PC-9 (cell line): ENCODE measurements around the gene ARNT2. TPM values are rescaled to one million over a fixed set of nuclear protein-coding genes. Genes with fewer than 3 reads are reported as not detected.

ENCODE experiments used
- BruUV-seq: library from RNA; stranded (reverse); fragments of 400-500 nt; replicated peaks from 2 replicates; lab custom pipeline; 2021; lab: Mats Ljungman, UMichigan
- CTCF ChIA-PET: fragments of 300-600 bp; sonication (Branson Sonifier 250); formaldehyde crosslinking; loops from one replicate; lab custom pipeline; 2022; ENCODE audit warnings: antibody characterized with exemption; lab: Charles Lee
- POLR2A ChIA-PET: fragments of 300-600 bp; sonication (Branson Sonifier 250); formaldehyde crosslinking; loops from one replicate; lab custom pipeline; 2022; ENCODE audit warnings: antibody characterized with exemption; ENCODE audit not compliant: unreplicated experiment; lab: Charles Lee
- DNase-seq, 2 experiments: peaks; one replicate each; pipeline versions ENCODE4 v3.0.0 to v3.0.0-alpha.2; 2015 to 2022; ENCODE audit warnings: mixed read lengths in 1 of 2
- H2AFZ ChIP-seq: fragments of 200-600 bp; sonication (generic); 2 replicates; pipeline ENCODE4 v1.8.1; 2017; ENCODE audit warnings: antibody characterized with exemption
- H3F3A ChIP-seq: fragments of 200-600 bp; sonication (generic); 2 replicates; pipeline ENCODE4 v1.8.1; 2017; ENCODE audit warnings: antibody characterized with exemption, mild to moderate bottlenecking, low read depth; ENCODE audit not compliant: insufficient read depth
- H3K27ac ChIP-seq: fragments of 200-600 bp; sonication (generic); 2 replicates; pipeline ENCODE4 v1.6.1; 2016; ENCODE audit warnings: mixed run types
- H3K27me3 ChIP-seq: fragments of 200-600 bp; sonication (generic); 2 replicates; pipeline ENCODE4 v1.6.1; 2016; ENCODE audit warnings: low read depth, mixed run types; ENCODE audit not compliant: insufficient read depth
- H3K36me3 ChIP-seq: fragments of 200-600 bp; sonication (generic); 2 replicates; pipeline ENCODE4 v1.6.1; 2016; ENCODE audit warnings: low read depth, mixed run types
- H3K4me1 ChIP-seq: fragments of 200-600 bp; sonication (generic); replicated peaks from 2 replicates; pipeline ENCODE4 v1.6.1; 2016; ENCODE audit warnings: mixed run types; ENCODE audit not compliant: insufficient read depth
- H3K4me2 ChIP-seq: fragments of 200-600 bp; sonication (generic); 2 replicates; pipeline ENCODE4 v1.6.1; 2017; ENCODE audit warnings: mixed run types
- H3K4me3 ChIP-seq: fragments of 200-600 bp; sonication (generic); 2 replicates; pipeline ENCODE4 v1.6.1; 2016; ENCODE audit warnings: mixed run types
- H3K79me2 ChIP-seq: fragments of 200-600 bp; sonication (generic); 2 replicates; pipeline ENCODE4 v1.6.1; 2017; ENCODE audit warnings: low read depth, mixed run types
- H3K9me2 ChIP-seq: fragments of 200-600 bp; sonication (generic); 2 replicates; pipeline ENCODE4 v1.8.1; 2017; ENCODE audit warnings: mild to moderate bottlenecking; ENCODE audit not compliant: insufficient read depth
- H3K9me3 ChIP-seq: fragments of 200-600 bp; sonication (generic); 2 replicates; pipeline ENCODE4 v1.8.1; 2016; ENCODE audit warnings: low read depth; ENCODE audit not compliant: insufficient read depth
- H4K20me1 ChIP-seq: fragments of 200-600 bp; sonication (generic); 2 replicates; pipeline ENCODE4 v1.8.1; 2017; ENCODE audit not compliant: insufficient read depth
- CTCF ChIP-seq: fragments of 200-600 bp; sonication (generic); conservative IDR thresholded peaks from 2 replicates; pipeline ENCODE4 v1.6.1; 2017; ENCODE audit warnings: mixed run types, antibody characterized with exemption, mild to moderate bottlenecking, moderate library complexity
- EZH2 ChIP-seq: fragments of 200-600 bp; sonication (generic); IDR thresholded peaks from 2 replicates; pipeline ENCODE4 v1.8.0; 2017; ENCODE audit warnings: antibody characterized with exemption, low read depth
- intact Hi-C: fragments of 100-400 bp; cut with micrococcal nuclease; formaldehyde crosslinking; loops from one replicate; pipeline ENCODE4 v1.10.0; 2022; ENCODE audit not compliant: unreplicated experiment
- total RNA-seq: library from RNA; stranded (reverse); gene quantifications from 2 replicates; pipeline ENCODE4 v1.2.3, GENCODE V29; 2021

ARNT2 gene
- total RNA-seq, 1 experiment from 2014 or later, result 4.3 TPM

- H3K27me3 ChIP-seq, result no peaks in the 10 kb centered on the region
- H3K36me3 ChIP-seq, result no peaks in the 10 kb centered on the region
- no peaks in the 10 kb centered on the region for H3K79me2 ChIP-seq
- BruUV-seq, result no TSS peak
- H3K9me3 ChIP-seq, result no peaks in the 10 kb centered on the region; the same call in 1 of the 2 replicates
- no peak overlapping the region for H2AFZ ChIP-seq
- H3K4me3 ChIP-seq, result no peak overlapping the region
- POLR2A ChIA-PET, result no interaction called here
- no peak overlapping the region for H3K27ac ChIP-seq
- CTCF ChIA-PET, result no interaction called here
- no peak for TF ChIP-seq EZH2
- TF ChIP-seq CTCF, result no peak
- DNase-seq, result no peak
- H3K9me2 ChIP-seq, result no peaks in the 10 kb centered on the region
- H3F3A ChIP-seq, result no peaks in the 10 kb centered on the region
- intact Hi-C loops, result no loop called here
- H3K4me2 ChIP-seq, result no peak overlapping the region
- peaks cover 17% of the 10 kb centered on the region for H3K4me1 ChIP-seq
- no peaks in the 10 kb centered on the region for H4K20me1 ChIP-seq
These were observed 208.1 kb downstream of the ARNT2 start for GRCh38 chr15:80612118-80612823.

- H3K79me2 ChIP-seq, result no peaks in the 10 kb centered on the region
- H3K4me2 ChIP-seq, result no peak overlapping the region
- DNase-seq, result no peak
- peaks cover 14% of the 10 kb centered on the region for H3K4me1 ChIP-seq
- H3K36me3 ChIP-seq, result no peaks in the 10 kb centered on the region
- POLR2A ChIA-PET, result interaction anchor here (0.6 kb wide), 1 partner anchor 8 kb away, joined by 3 read pairs; no protein-coding TSS in a partner anchor
- H4K20me1 ChIP-seq, result no peaks in the 10 kb centered on the region
- no peaks in the 10 kb centered on the region; the same call in 1 of the 2 replicates for H3K9me3 ChIP-seq
- CTCF ChIA-PET, result no interaction called here
- TF ChIP-seq EZH2 (no peak), CTCF (no peak)
- no peaks in the 10 kb centered on the region for H3K27me3 ChIP-seq
- no peak overlapping the region for H3K4me3 ChIP-seq
- intact Hi-C loops, result no loop called here
- H2AFZ ChIP-seq, result no peak overlapping the region
- H3F3A ChIP-seq, result no peaks in the 10 kb centered on the region
- H3K27ac ChIP-seq, result no peak overlapping the region
- H3K9me2 ChIP-seq, result no peaks in the 10 kb centered on the region
- no TSS peak for BruUV-seq
These were observed 209.7 kb downstream of the ARNT2 start for GRCh38 chr15:80613762-80614365.

GRCh38 chr15:80614711-80615360 lies 210.7 kb downstream of the ARNT2 start:
- H3K9me3 ChIP-seq, result no peaks in the 10 kb centered on the region; the same call in 1 of the 2 replicates
- H3K36me3 ChIP-seq, result no peaks in the 10 kb centered on the region
- no peaks in the 10 kb centered on the region for H4K20me1 ChIP-seq
- POLR2A ChIA-PET, result no interaction called here
- BruUV-seq, result no TSS peak
- no peaks in the 10 kb centered on the region for H3F3A ChIP-seq
- H3K27me3 ChIP-seq, result no peaks in the 10 kb centered on the region
- H2AFZ ChIP-seq, result no peak overlapping the region
- no peak overlapping the region for H3K27ac ChIP-seq
- H3K4me2 ChIP-seq, result no peak overlapping the region
- DNase-seq, result no peak
- no peaks in the 10 kb centered on the region for H3K79me2 ChIP-seq
- no peaks in the 10 kb centered on the region for H3K9me2 ChIP-seq
- no peak for TF ChIP-seq CTCF
- peaks cover 7% of the 10 kb centered on the region for H3K4me1 ChIP-seq
- H3K4me3 ChIP-seq, result no peak overlapping the region
- CTCF ChIA-PET, result no interaction called here
- intact Hi-C loops, result no loop called here
